SIG-M5 (cell line): ENCODE results near the gene HSPG2.

Experiments used
- DNase-seq: peaks from one replicate; lab custom pipeline; 2025; lab: John Stamatoyannopoulos, UW

HSPG2 gene

GRCh38 chr1:21898326-21899200 is 38.5 kb downstream of the HSPG2 start:
- no peak for DNase-seq

DNA sequence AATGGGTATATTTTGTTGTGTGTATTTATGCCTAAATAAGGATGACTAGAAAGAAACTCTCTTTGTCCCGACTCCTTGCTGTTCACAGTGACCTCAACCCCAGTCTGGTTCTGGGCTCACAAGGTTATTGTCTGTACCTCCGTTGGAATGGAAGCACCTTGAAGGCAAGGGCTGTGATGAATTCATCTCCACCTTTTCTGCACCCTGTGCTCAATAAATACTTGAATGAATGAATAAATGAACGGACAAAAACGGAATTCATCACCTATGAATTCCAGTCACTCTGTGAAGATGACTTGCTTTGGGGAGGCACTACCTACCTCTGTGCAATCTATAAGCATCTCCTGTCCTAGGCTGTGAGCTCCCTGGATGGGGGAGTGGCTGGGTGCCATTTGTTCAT is 39.3 kb downstream of the HSPG2 start:
- no peak for DNase-seq

DNA sequence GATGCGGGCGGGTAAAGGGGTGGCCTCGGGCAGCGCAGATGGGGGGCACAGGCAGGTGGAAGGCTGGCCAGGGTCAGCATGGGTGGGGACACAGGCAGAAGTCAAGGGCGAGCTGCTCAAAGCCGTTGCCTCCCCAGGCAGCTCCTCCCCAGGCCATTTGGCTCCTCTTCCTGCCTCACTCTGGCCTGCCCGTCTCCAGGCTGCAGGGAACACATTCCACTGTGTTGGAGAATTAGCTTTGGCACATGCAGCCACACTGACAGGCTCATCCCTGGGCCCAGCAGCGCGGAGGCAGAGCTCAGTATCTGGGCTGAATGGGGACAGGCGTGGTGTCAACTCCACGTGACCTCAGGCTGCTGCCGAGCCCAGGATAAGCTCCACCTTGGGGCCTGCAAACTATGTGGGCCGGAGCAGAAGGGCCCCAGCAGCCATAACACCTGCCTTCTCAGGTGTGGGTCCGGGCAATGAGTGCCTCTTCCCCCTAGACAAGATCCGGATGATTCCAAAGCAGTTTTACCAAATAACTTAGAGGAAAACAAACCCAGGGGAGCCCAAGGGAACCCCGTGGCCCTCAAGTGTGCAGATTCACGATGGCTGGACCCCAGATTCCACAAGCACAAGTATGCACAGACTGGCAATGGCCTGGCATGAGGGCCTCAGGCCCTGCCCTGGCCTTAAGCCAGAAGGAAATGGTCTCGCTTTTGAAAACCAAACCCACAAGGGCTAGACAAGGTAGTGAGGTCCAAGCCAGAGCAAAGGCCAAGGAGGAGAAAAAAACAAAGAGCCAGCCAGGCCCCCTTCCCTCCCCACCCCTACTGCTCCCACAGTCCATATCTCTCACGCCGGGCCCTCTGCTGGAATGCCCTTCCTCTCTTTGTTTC is 40.2 kb downstream of the HSPG2 start:
- no peak for DNase-seq

DNA sequence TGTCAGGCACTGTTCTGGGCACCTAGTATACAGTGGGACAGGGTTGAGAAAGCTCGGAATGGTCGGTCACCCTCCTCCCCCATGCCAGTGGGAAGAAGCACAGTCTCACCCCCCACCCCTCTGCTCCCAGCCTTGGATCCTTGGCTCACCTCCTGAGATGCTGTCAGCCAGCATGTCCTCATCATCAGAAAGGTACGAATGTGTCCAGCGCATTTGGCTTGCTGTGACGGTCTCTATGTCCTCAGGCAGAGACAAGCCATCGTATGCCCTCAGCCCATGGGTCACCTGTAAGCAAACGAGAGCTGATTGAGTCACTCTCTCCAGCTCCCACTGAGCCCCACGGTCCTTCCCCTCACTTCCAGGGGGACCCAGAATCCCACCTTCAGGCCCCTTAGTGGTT is 41.1 kb downstream of the HSPG2 start:
- DNase-seq: no peak

GRCh38 chr1:21894034-21894881 is 42.9 kb downstream of the HSPG2 start:
- no peak for DNase-seq

DNA sequence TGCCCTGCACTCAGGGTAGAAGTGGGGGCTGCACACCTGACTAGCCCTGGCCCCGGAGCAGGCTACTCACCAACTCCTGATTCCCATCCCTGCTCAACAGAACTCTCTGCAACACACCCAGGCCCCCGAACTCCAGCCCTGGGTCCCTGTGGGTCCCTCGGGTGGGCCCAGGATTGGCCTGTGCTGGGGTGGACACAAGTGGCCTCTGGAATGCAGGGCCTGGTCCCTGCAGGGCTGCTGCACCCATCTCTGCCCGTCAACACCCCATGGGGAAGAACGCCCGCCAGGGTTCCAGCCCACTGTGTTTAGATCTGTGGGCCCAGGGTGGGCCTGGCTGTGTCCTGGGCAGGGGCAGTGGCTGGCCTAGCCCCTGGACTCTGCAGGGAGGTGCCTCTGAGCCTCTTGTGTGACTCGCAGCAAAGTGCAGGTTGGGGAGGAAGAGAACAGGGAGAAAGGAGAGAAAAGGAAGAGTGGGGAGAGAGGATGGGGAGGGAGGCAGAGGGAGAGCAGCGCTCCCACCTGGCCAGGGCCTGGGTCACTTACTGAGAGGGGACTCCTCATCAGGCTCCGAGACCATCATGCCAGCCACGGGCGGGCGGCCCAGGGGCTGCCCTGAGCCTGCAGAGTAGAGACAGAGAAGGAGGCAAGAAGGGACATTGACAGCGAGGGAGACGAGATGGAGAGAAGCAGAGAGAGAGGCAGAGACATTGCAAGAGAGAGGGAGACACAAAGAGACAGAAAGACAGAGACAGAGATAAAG is 43.9 kb downstream of the HSPG2 start:
- DNase-seq: no peak

GRCh38 chr1:21891621-21892479 is 45.3 kb downstream of the HSPG2 start:
- no peak for DNase-seq

- no peak for DNase-seq
Observed at GRCh38 chr1:21891081-21891480, 46.0 kb downstream of the HSPG2 start.

DNA sequence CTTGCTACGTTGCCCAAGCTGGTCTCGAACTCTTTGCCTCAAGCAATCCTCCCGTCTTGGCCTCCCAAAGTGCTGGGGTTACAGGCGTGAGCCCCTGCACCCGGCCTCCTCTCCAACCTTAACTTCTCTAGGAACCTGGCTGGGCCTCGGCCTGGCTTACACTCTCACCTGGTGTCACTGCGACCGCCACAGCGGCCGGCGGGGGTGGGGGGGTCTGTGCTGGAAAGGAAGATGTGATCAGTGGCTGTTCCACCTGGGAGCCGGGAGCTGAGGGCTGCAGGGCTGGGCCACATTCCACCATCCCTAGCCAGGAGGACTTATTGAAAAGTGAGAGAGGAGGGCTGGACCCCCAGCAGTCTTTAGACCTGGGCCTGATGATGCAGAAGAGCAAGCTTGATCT is 48.6 kb downstream of the HSPG2 start:
- DNase-seq: no peak

DNA sequence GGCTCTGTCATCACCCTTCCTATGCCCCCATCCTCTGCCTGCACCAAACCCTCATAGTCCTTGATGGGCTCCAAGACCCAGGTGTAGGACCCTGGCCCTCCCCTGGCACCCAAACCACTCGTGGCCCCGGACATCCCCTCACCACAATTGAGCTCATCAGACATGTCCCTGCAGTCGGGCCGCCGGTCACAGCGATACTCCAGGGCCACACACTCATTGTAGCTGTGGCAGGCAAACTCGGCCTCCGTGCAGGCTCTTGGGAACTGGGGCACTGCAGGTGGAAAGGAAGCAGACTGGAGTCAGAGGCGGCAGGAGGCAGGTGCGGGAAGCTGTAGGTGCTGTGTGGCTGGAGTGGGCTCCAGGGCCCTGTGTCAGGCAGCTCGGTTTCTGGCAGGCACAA is 49.3 kb downstream of the HSPG2 start:
- DNase-seq: no peak

- DNase-seq: no peak
Observed at GRCh38 chr1:21887216-21887736, 49.8 kb downstream of the HSPG2 start.

GRCh38 chr1:21886486-21887215 is 50.5 kb downstream of the HSPG2 start:
- DNase-seq: no peak

- DNase-seq: no peak
Observed at GRCh38 chr1:21885236-21886037, 51.7 kb downstream of the HSPG2 start.

DNA sequence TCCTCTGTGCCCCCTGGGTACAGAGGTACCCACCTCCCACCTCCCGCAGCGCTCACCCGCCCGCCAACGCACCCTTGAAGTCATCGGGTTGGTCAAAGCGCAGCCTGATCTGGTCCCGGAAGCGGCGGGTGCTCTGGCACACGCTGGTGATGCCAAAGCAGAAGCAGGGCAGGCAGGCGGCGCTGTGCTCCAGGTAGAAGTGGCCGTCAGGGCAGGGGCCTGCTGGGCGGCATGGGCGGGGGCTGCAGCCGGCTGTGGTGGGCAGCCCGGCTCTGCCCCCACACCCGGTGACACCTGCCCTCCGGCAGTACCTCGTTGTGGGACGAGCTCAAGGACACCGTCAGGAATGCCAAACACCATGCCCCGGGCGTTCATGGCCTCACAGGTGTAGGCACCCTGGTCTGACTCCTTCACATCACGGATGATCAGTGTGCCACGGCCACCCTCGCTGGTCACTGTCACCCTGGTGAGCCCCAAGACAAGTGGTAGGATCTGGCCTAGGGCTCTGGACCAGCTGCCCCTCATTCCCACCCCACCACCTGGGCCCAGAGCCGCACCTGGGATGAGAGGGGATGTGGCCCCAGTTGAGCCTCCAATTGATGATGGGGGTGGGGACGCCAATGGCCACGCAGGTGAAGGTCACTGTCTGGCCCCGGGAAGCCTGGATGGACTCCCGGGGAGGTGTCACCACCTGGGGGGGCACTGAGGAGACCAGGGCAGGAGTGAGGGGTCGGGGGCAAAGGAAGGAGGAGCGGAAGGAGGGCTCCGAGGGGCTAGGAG is 52.5 kb downstream of the HSPG2 start:
- DNase-seq: no peak

GRCh38 chr1:21882721-21883415 is 54.2 kb downstream of the HSPG2 start:
- no peak for DNase-seq

DNA sequence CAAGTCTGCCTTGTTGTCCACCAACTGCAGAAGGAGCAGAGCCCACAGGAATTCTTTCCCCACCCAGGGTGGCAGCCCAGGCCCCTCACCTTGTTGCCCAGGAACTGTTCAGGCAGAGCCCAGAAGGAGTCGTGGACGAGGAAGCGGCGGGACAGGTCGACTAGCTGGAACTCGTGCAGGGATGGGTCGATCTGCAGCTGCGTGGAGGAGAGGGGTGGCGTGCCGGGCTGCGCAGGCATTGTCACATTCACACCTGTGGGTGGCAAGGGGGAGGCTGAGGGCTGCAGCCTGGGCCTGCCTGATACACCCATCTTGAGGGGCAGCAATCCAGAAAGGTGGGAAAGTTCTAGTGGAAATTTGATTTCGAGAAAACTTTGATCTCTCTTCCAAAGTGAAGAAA is 55.9 kb downstream of the HSPG2 start:
- no peak for DNase-seq

DNA sequence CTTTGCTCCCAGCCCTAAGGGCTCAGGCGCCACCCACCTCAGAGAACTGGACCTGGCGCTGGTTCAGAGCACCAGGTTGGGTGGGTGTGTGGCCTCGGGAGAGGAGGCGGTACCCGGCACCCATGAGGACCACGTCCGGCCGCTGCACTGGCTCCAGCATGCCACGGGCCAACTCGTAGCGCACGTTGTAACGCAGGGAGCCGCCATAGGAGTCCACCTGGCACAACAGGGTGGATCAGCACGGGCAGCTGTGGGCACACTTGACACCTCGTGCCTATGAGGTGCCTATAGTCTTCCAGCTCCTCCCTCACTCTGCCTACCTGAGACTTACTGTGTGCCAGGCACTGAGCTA is 56.5 kb downstream of the HSPG2 start:
- DNase-seq: no peak
